C1 segment of cervical spinal cord (tissue), 14 donors: ENCODE data around the gene CNNM3.

Experiments
- DNase-seq, 14 donors: peaks; one replicate each; lab custom pipeline; 2025; lab: John Stamatoyannopoulos, UW

The CNNM3 gene

GRCh38 chr2:96863575-96864342, 47.7 kb downstream of the CNNM3 start:
- no peak for DNase-seq

GRCh38 chr2:96864343-96865091, 48.4 kb downstream of the CNNM3 start:
- peak in 1 of 14 donors; percentile 86 for DNase-seq

DNA sequence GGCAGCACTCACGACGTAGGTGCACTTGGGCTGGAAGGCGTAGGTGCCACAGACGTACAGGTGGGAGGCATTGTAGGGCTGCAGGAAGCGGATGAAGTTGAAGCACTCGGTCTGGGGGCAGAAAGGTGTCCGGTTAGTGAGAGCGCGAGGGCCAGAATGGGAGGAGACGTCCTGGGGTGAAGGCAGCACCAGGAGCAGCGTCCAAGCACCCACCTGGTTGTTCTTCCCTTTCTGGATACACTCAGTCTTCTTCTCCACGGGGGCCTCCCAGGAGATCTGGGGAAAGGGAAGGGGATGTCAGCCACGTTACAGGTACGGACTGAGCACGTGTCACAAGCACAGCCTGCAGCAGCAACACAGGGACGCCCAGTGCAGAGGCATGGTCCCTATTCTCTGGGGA, 49.6 kb downstream of the CNNM3 start:
- DNase-seq, result no peak

DNA sequence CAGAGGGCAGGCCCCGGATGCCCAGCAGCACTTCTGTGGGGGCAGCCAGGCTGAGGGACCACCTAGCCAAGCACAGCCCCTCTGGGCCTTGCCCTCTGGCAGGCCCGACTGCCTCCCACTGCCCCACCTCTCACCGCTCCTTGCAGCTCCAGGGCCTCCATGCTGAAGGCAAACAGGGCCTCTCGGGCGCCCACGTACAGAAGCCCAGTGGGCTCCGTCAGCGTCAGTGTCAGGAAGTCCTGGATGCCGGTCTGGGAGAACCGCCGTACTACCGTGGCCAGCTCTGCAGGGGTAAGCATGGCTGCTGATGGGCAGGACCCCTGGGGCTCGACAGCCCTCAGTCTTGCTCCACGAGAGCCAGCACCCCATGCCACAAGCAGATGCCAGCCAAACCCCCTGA, 50.1 kb downstream of the CNNM3 start:
- DNase-seq, result no peak

DNA sequence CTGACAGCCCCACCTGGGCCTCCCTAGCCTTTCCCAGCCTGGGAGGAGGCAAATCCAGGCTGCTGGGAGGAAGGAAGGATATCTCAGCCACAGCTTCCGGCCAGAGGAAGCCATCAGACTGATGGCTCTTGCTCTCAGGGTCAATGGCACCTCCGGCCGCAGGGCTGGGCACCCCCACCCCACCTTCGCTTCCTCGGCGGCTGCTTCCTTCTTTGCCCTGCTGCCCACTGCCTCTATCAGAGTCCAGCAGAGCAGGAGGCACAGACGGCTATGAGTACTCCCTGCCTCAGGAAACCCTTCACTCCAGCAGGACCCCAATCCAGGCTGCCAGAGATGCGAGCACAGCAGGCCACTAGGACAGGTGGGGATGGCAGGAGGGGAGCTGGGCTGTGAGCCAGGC, 50.5 kb downstream of the CNNM3 start:
- DNase-seq, result no peak

GRCh38 chr2:96866986-96867755, 51.1 kb downstream of the CNNM3 start:
- DNase-seq, result peak in 2 of 14 donors; percentile 29 to 68

- DNase-seq, result peak in 6 of 14 donors; percentile 45 to 84 (median 62)
Measured at GRCh38 chr2:96867756-96868554, 51.9 kb downstream of the CNNM3 start.

GRCh38 chr2:96868555-96869280, 52.6 kb downstream of the CNNM3 start:
- peak in 11 of 14 donors; percentile 45 to 90 (median 77) for DNase-seq

DNA sequence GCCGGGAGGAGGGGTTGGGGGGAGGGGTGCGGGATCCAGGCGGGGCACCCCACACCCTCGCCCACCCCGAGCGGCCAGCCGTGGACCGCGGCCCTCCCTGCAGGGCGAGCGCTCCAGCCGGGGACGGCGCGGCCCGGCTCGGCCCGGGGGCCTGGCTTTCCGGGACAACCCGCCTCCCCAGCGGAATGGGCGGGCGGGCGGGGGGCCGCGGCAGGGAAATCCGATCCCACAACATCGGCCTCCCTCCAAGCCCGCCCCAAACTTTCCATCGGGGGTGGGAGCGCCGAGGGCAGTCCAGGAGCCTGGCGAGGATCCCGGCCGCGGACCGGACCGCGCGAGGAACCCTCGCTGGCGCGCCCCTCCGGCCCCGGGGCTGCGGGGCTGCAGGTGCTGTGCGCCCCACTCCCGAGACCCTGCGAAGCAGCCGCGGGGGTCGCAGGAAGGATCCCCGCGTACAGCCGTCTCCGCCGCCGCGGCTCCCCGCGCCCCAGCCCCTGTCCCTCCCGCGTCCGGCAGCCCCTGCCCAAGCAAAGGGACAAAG, 53.3 kb downstream of the CNNM3 start:
- DNase-seq, result peak in 8 of 14 donors; percentile 56 to 87 (median 76)

DNA sequence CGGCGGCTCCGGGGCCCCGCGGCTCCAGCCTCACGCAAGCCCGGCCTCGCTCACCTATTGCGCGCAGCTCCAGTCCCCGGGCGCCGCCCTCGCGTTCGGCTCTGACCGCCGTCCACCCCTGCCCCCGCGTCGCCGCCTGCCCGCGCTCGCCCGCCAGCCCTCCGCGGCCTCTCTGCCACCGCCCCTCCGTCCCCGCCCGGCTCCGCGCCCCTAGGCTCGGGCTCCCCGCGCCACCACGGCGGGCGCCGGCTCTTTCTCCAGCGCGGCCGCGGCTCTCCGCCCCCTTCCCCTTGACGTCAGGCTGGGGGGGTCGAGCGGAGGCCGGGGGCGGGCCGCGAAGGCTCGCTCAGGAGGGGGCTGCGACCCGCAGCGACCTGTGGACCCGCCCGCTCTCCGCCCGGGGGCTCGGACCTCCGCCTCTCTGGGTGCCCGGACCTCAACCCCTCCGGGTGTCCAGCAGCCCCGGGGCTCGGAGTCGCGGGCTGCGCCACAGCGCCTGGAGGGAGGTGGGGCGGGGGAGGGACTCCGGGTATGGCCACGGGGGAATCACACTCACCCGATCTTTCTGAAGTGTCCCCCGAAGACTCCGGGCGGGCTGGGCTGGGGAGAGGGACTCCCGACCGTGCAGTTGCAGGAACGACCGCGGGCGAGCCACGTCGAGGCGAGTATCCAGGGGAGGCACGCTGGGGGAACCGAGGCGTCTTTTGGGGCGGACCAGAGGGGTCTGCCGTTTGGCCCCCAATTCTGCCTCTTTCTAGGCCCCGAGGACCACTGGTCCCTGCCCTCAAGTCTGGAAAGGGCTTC, 54.0 kb downstream of the CNNM3 start, which contains the start of gene SEMA4C:
SEMA4C (minus strand) TSS at position 259 of the 804 bp plus-strand sequence. CDS start 2,194 bp downstream, outside the sequence.
- peak in 13 of 14 donors; percentile 48 to 88 (median 65) for DNase-seq

- peak in 10 of 14 donors; percentile 39 to 75 (median 64) for DNase-seq
Measured at GRCh38 chr2:96870626-96871255, 54.7 kb downstream of the CNNM3 start.

DNA sequence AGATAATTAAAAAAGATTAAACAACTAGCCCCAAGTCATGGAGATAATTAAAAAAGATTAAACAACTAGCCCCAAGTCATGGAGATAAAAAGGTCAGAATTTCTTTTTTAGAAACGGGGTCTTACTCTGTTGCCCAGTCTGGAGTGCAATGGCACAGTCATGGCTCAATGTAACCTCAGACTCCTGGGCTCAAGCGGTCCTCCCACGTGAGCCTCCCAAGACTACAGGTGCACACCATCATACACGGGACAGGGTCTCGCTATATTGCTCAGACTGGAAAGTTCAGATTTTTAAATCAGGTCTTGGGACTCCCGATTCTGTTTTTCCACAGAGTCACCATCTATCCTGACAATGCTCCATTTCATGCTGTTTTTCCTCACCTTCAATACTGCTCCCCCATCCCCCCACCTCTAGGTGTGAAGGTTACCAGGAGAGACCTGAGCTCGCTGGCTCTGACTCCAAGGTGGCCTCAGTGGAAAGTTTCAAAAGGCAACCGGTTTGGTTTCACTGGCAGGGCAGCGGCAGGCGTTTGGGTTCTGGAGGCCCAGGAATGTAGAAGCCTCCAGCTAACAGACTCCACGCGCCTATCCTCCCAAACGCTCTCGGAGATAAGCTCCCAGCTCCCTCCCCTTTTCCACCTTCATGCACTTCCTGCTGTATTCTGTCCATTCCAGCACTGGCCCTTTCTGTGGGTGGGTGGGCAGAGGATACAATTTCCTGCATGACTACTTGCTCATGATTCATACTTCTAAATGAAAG, 56.7 kb downstream of the CNNM3 start:
- DNase-seq, result no peak

DNA sequence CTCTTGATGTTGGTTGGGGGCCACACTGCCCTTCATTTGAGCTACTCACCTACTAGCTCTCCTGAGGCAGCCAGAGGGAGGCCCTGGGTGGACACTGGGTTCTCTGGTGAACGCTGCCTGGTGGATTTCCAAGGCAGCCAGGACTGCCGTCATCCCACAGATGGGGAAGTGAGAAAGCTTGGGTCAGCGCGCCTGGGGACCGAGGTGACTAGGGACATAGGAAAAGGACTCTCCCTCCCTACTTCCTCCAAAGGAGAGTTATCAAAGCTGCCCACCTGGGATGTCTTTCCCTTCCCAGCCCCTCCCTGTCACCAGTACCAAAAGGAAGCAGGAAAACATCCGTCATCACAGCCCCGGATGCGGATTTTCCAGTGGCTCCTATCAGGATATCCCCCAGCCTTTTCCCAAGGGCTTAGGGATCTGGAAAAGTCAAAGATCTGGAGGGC, 57.6 kb downstream of the CNNM3 start:
- peak in 5 of 14 donors; percentile 29 to 59 (median 51) for DNase-seq

DNA sequence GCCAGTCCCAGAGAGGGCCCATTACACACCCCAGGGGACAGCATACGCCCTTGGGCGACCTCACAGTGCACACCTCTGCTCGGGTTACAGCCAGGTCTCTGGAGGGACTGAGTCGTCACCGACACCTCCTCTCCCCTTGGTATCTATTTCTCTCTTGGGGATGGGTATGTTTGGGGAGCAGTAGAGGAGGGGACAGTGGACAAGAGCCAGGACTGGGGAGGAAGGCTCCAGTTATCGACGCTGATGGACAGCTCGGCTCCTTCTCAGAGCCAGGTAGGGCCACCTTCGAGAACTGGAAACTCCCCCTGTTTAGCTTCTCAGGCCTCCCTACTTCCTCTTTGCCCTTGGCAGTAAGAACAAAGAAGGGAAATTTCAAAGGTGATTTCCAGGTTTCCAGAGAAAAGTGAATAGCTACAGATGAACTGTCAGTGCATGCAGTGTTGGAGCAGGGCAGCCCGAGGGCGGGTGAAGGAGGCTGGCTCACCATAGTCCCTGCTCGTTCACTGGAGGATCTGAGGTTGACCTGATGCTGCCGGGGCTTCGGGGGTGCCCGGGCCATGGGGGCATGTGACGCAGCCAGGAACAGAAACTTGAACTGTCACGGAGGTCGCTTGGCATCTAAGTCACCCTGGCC, 58.2 kb downstream of the CNNM3 start:
- peak in 2 of 14 donors; percentile 22 to 39 for DNase-seq

- DNase-seq, result peak in 7 of 14 donors; percentile 33 to 71 (median 61)
Measured at GRCh38 chr2:96875498-96876268, 59.6 kb downstream of the CNNM3 start.

GRCh38 chr2:96876269-96877041, 60.4 kb downstream of the CNNM3 start:
- no peak for DNase-seq
